IMR-90 (cell line): ENCODE results near the gene DUOX2. TPM values are rescaled to one million over a fixed set of nuclear protein-coding genes. Genes with fewer than 3 reads are reported as not detected.

Experiments used
- ATAC-seq: fragments of 200-7000 bp; cut with Tn5 transposase; 2 replicates; pipeline ENCODE4 v1.9.1; 2020; ENCODE audit warnings: low read depth, mild to moderate bottlenecking, moderate library complexity
- BruUV-seq: library from RNA; stranded (reverse); fragments of 400-500 nt; replicated peaks from 2 replicates; lab custom pipeline; 2021; lab: Mats Ljungman, UMichigan
- CTCF ChIA-PET: fragments of 300-600 bp; formaldehyde crosslinking; extraction: SDS; loops from one replicate; lab custom pipeline; 2021; ENCODE audit warnings: antibody characterized with exemption; lab: Yijun Ruan, JAX
- POLR2A ChIA-PET: fragments of 300-600 bp; sonication (Branson Sonifier 250); formaldehyde crosslinking; loops from one replicate; lab custom pipeline; 2022; ENCODE audit warnings: antibody characterized with exemption; ENCODE audit not compliant: unreplicated experiment; lab: Charles Lee
- DNase-seq: peaks from one replicate; pipeline ENCODE4 v3.0.0; 2013
- H2AFZ ChIP-seq: replicated peaks from 2 replicates; pipeline ENCODE3; 2013; ENCODE audit warnings: low read length, mild to moderate bottlenecking; ENCODE audit not compliant: poor library complexity
- H2AK5ac ChIP-seq: 2 replicates; pipeline ENCODE4 v1.6.1; 2013; ENCODE audit warnings: low read depth, low read length, inconsistent platforms
- H2AK9ac ChIP-seq: replicated peaks from 2 replicates; pipeline ENCODE3; 2013; ENCODE audit warnings: mild to moderate bottlenecking, low read depth, low read length, moderate library complexity; ENCODE audit not compliant: poor library complexity
- H2BK120ac ChIP-seq: 2 replicates; pipeline ENCODE4 v1.6.1; 2013; ENCODE audit warnings: low read depth, low read length, inconsistent platforms
- H2BK15ac ChIP-seq: 3 replicates; pipeline ENCODE4 v1.6.1; 2013; ENCODE audit warnings: low read depth, low read length, inconsistent platforms
- H2BK20ac ChIP-seq: 2 replicates; pipeline ENCODE4 v1.6.1; 2013; ENCODE audit warnings: low read depth, mild to moderate bottlenecking, inconsistent platforms, low read length, moderate library complexity
- H2BK5ac ChIP-seq: 2 replicates; pipeline ENCODE4 v1.6.1; 2013; ENCODE audit warnings: mild to moderate bottlenecking, low read depth, low read length, inconsistent platforms; ENCODE audit not compliant: poor library complexity, severe bottlenecking
- H3K14ac ChIP-seq: replicated peaks from 2 replicates; pipeline ENCODE4 v1.6.1; 2013; ENCODE audit warnings: low read depth, low read length, inconsistent platforms
- H3K18ac ChIP-seq: 2 replicates; pipeline ENCODE4 v1.6.1; 2013; ENCODE audit warnings: low read depth, low read length, control low read depth
- H3K23ac ChIP-seq: 2 replicates; pipeline ENCODE4 v1.6.1; 2013; ENCODE audit warnings: low read depth, low read length, inconsistent platforms
- H3K27ac ChIP-seq: 2 replicates; pipeline ENCODE4 v1.5.1; 2013; ENCODE audit warnings: mild to moderate bottlenecking, control low read depth, low read length; ENCODE audit not compliant: insufficient read depth
- H3K27me3 ChIP-seq: 2 replicates; pipeline ENCODE4 v1.6.1; 2013; ENCODE audit warnings: low read length; ENCODE audit not compliant: control insufficient read depth, insufficient read depth
- H3K36me3 ChIP-seq: 2 replicates; pipeline ENCODE4 v1.6.1; 2013; ENCODE audit warnings: low read length, mixed read lengths; ENCODE audit not compliant: control insufficient read depth, insufficient read depth
- H3K4ac ChIP-seq: 2 replicates; pipeline ENCODE4 v1.6.1; 2013; ENCODE audit warnings: low read depth, low read length, inconsistent platforms
- H3K4me1 ChIP-seq: 2 replicates; pipeline ENCODE4 v1.6.1; 2013; ENCODE audit warnings: low read length, mixed read lengths; ENCODE audit not compliant: control insufficient read depth, insufficient read depth
- H3K4me2 ChIP-seq: 2 replicates; pipeline ENCODE4 v1.6.1; 2013; ENCODE audit warnings: low read depth, mild to moderate bottlenecking, control low read depth, low read length, moderate library complexity
- H3K4me3 ChIP-seq: 2 replicates; pipeline ENCODE4 v1.5.1; 2013; ENCODE audit warnings: low read depth, mild to moderate bottlenecking, control low read depth, low read length, moderate library complexity; ENCODE audit not compliant: insufficient read depth
- H3K56ac ChIP-seq: 2 replicates; pipeline ENCODE4 v1.6.1; 2013; ENCODE audit warnings: low read length, inconsistent platforms; ENCODE audit not compliant: insufficient read depth; ENCODE audit errors: extremely low read depth
- H3K79me1 ChIP-seq, 2 experiments: 2 replicates each; pipeline ENCODE4 v1.6.1; 2013; ENCODE audit warnings: low read length in 2 of 2, inconsistent platforms in 1 of 2, low read depth in 1 of 2
- H3K9ac ChIP-seq: 2 replicates; pipeline ENCODE4 v1.6.1; 2013; ENCODE audit warnings: low read depth, low read length, control low read depth
- H3K9me1 ChIP-seq: 2 replicates; pipeline ENCODE4 v1.6.1; 2013; ENCODE audit warnings: low read length, inconsistent platforms; ENCODE audit not compliant: insufficient read depth
- H3K9me3 ChIP-seq: 2 replicates; pipeline ENCODE4 v1.6.1; 2013; ENCODE audit warnings: low read length; ENCODE audit not compliant: control insufficient read depth, insufficient read depth
- H4K20me1 ChIP-seq: 2 replicates; pipeline ENCODE4 v1.6.1; 2013; ENCODE audit warnings: low read length, inconsistent platforms; ENCODE audit not compliant: insufficient read depth
- H4K5ac ChIP-seq: 2 replicates; pipeline ENCODE4 v1.6.1; 2013; ENCODE audit warnings: mild to moderate bottlenecking, low read depth, low read length, control low read depth
- H4K8ac ChIP-seq, 2 experiments: 2 replicates each; pipeline ENCODE4 v1.6.1; 2013; ENCODE audit warnings: low read depth in 2 of 2, low read length in 2 of 2, control low read depth in 1 of 2, inconsistent platforms in 1 of 2
- H4K91ac ChIP-seq: 2 replicates; pipeline ENCODE4 v1.6.1; 2013; ENCODE audit warnings: low read depth, low read length, inconsistent platforms; ENCODE audit not compliant: insufficient read depth
- BHLHE40 ChIP-seq: fragments of 150-350 bp; IDR thresholded peaks from 2 replicates; pipeline ENCODE4 v1.6.1; 2016; ENCODE audit warnings: mild to moderate bottlenecking, low read depth, low read length
- CHD1 ChIP-seq: IDR thresholded peaks from 2 replicates; pipeline ENCODE4 v1.6.1; 2012; ENCODE audit warnings: low read depth, low read length, improper control_type of control experiment
- ELK1 ChIP-seq: fragments of 150-350 bp; IDR thresholded peaks from 2 replicates; pipeline ENCODE4 v1.6.1; 2016; ENCODE audit warnings: low read depth, mild to moderate bottlenecking, low read length, moderate library complexity, borderline replicate concordance
- FOS ChIP-seq: fragments of 150-350 bp; IDR thresholded peaks from 2 replicates; pipeline ENCODE4 v1.6.1; 2016; ENCODE audit warnings: low read depth, low read length
- MAFK ChIP-seq: IDR thresholded peaks from 2 replicates; pipeline ENCODE4 v1.6.1; 2012; ENCODE audit warnings: low read depth, low read length, improper control_type of control experiment
- NFE2L2 ChIP-seq: fragments of 150-350 bp; IDR thresholded peaks from 2 replicates; pipeline ENCODE4 v1.6.1; 2016; ENCODE audit warnings: low read depth, mild to moderate bottlenecking, low read length
- POLR2A ChIP-seq: IDR thresholded peaks from 2 replicates; pipeline ENCODE4 v1.6.1; 2012; ENCODE audit warnings: mild to moderate bottlenecking, low read depth, low read length
- RAD21 ChIP-seq: IDR thresholded peaks from 2 replicates; pipeline ENCODE4 v1.6.1; 2012; ENCODE audit warnings: low read length, improper control_type of control experiment
- RCOR1 ChIP-seq: IDR thresholded peaks from 2 replicates; pipeline ENCODE4 v1.6.1; 2012; ENCODE audit warnings: mild to moderate bottlenecking, low read length, improper control_type of control experiment; ENCODE audit not compliant: insufficient replicate concordance
- RFX5 ChIP-seq: IDR thresholded peaks from 2 replicates; pipeline ENCODE4 v1.8.0; 2012; ENCODE audit warnings: low read depth, mild to moderate bottlenecking, low read length, moderate library complexity
- USF2 ChIP-seq: fragments of 150-350 bp; IDR thresholded peaks from 2 replicates; pipeline ENCODE4 v1.6.1; 2017; ENCODE audit warnings: mild to moderate bottlenecking, antibody characterized with exemption, low read length, low read depth
- WGBS, 2 experiments: methylation state at CpG; one replicate each; pipeline versions ENCODE4 v1.1.5 to v1.1.7; 2013; ENCODE audit warnings: missing lambda C conversion rate in 2 of 2; ENCODE audit not compliant: insufficient read length in 1 of 2; ENCODE audit errors: extremely low coverage in 2 of 2; 5-methylcytosine and 5-hydroxymethylcytosine counted together
- dilution Hi-C: fragments of 300-500 bp; cut with HindIII; formaldehyde crosslinking; loops from one replicate; pipeline ENCODE4 v1.14.3; 2018; ENCODE audit warnings: low sequenced_read_pairs; ENCODE audit not compliant: unreplicated experiment
- in situ Hi-C: fragments of 300-500 bp; cut with MboI; formaldehyde crosslinking; loops from 3 replicates; pipeline ENCODE4 v1.14.3; 2019; ENCODE audit warnings: low sequenced_read_pairs, inconsistent platforms, mixed read lengths
- intact Hi-C: fragments of 100-400 bp; cut with micrococcal nuclease; formaldehyde crosslinking; loops from 2 replicates; pipeline ENCODE4 v1.10.0; 2022
- polyA plus RNA-seq, 3 experiments: library from polyadenylated mRNA; depleted of rRNA; stranded (reverse); fragments of >200 nt; gene quantifications; 2 replicates each; pipeline ENCODE4 v1.2.3, GENCODE V29; 2012; ENCODE audit warnings: low replicate concordance in 1 of 3
- total RNA-seq: library from RNA; depleted of rRNA; stranded (reverse); fragments of >200 nt; gene quantifications from 2 replicates; pipeline ENCODE4 v1.2.3, GENCODE V29; 2012
- TF ChIP-seq, protein P1 (sequence below): conservative IDR thresholded peaks from 2 replicates; pipeline ENCODE4 v1.5.1; 2012; ENCODE audit warnings: mild to moderate bottlenecking, low read depth, low read length, improper control_type of control experiment

DUOX2 gene
- total and polyA plus RNA-seq, 2 of the 4 experiments (the other 2 are of a cell fraction) = not detected

DNA sequence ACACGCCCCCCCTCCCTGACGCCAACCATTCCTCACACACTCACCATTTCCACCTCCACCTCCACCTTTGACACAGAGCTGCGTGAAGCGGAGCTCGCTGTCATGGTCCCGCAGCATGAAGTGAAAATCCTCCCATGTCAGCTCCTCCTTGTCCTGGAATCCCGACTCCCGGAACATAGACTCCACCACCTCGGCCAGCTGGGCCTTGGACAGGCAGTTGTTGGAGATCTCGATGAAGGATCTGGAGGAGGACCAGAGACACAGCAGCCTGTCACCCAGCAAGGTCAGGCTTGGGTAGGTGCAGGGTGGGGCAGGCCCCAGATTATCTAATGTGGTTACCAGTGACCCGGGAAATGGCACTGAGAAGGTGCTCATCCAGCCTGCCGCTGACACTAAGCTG lies 12.2 kb downstream of the DUOX2 start:
- Histone ChIP-seq H3K18ac (no peak overlapping the region), H2BK20ac (no peak overlapping the region), H3K9ac (no peak overlapping the region), H3K79me1 (no peaks in the 10 kb centered on the region), H2AK9ac (no peak overlapping the region), H3K4me1 (no peaks in the 10 kb centered on the region), H4K8ac (no peak overlapping the region), H3K14ac (no peak overlapping the region), H3K9me1 (no peaks in the 10 kb centered on the region), H3K23ac (no peak overlapping the region), H3K36me3 (no peaks in the 10 kb centered on the region), H3K4ac (no peak overlapping the region), H3K27ac (no peak overlapping the region), H3K56ac (no peak overlapping the region), H2BK5ac (no peak overlapping the region), H3K27me3 (peaks cover 57% of the 10 kb centered on the region), H4K20me1 (no peaks in the 10 kb centered on the region), H3K4me3 (no peak overlapping the region), H4K91ac (no peak overlapping the region), H3K9me3 (no peaks in the 10 kb centered on the region), H2AK5ac (no peak overlapping the region), H2BK15ac (no peak overlapping the region), H2BK120ac (no peak overlapping the region), H3K4me2 (no peak overlapping the region), H4K5ac (no peak overlapping the region), H2AFZ (no peak overlapping the region)
- no TSS peak for BruUV-seq
- intact Hi-C loops = no loop called here
- POLR2A ChIA-PET = no interaction called here
- DNase-seq (no peak), ATAC-seq (no peak)
- TF ChIP-seq RAD21 (no peak), FOS (no peak), RCOR1 (no peak), POLR2A (no peak), RFX5 (no peak), CHD1 (no peak), BHLHE40 (no peak), ELK1 (no peak), USF2 (no peak), NFE2L2 (no peak), MAFK (no peak)
- TF ChIP-seq, protein P1, sequence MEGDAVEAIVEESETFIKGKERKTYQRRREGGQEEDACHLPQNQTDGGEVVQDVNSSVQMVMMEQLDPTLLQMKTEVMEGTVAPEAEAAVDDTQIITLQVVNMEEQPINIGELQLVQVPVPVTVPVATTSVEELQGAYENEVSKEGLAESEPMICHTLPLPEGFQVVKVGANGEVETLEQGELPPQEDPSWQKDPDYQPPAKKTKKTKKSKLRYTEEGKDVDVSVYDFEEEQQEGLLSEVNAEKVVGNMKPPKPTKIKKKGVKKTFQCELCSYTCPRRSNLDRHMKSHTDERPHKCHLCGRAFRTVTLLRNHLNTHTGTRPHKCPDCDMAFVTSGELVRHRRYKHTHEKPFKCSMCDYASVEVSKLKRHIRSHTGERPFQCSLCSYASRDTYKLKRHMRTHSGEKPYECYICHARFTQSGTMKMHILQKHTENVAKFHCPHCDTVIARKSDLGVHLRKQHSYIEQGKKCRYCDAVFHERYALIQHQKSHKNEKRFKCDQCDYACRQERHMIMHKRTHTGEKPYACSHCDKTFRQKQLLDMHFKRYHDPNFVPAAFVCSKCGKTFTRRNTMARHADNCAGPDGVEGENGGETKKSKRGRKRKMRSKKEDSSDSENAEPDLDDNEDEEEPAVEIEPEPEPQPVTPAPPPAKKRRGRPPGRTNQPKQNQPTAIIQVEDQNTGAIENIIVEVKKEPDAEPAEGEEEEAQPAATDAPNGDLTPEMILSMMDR = no peak
- in situ Hi-C loops = no loop called here
- dilution Hi-C loops = no loop called here
- CTCF ChIA-PET = no interaction called here
- 50% methylated on average over 5 of the region's 12 CpGs; no CpG with 5 or more reads in 1 of the 2 experiments for WGBS, 2 experiments
